Measurements from ENCODE around the gene MINK1. TPM values are rescaled to one million over a fixed set of nuclear protein-coding genes. Genes with fewer than 3 reads are reported as not detected.
A peak's percentile ranks its signal among the peaks of the same experiment; 100 is the strongest.

Gene MINK1
- total RNA-seq, 1 experiment from 2014 or later: 160 TPM

GRCh38 chr17:4815043-4815675, 18.0 kb upstream of the MINK1 start:
- BruUV-seq (replicated peaks): no TSS peak
- Histone ChIP-seq H3K36me3 (ENCODE audit: low read depth) (peaks cover 3% of the 10 kb centered on the region; the same call in 1 of the 2 replicates), H3K79me2 (ENCODE audit: low read depth) (no peaks in the 10 kb centered on the region), H3K9me3 (ENCODE audit: insufficient read depth, low read depth) (no peaks in the 10 kb centered on the region), H3K4me2 (no peak overlapping the region), H3K9me2 (ENCODE audit: insufficient read depth) (no peaks in the 10 kb centered on the region), H3K4me3 (no peak overlapping the region), H3K4me1 (replicated peaks; ENCODE audit: insufficient read depth) (peaks cover 19% of the 10 kb centered on the region), H3K27me3 (ENCODE audit: insufficient read depth, low read depth) (no peaks in the 10 kb centered on the region), H3K27ac (no peak overlapping the region), H3F3A (ENCODE audit: insufficient read depth, low read depth) (peaks cover 19% of the 10 kb centered on the region), H2AFZ (no peak overlapping the region), H4K20me1 (ENCODE audit: insufficient read depth) (no peaks in the 10 kb centered on the region)
- CTCF ChIA-PET: no interaction called here
- intact Hi-C loops (cut with micrococcal nuclease; ENCODE audit: unreplicated experiment): no loop called here
- POLR2A ChIA-PET (ENCODE audit: unreplicated experiment): no interaction called here
- no peak for DNase-seq
- no peak for TF ChIP-seq EZH2 (IDR thresholded peaks at IDR 0.05; ENCODE audit: low read depth)
- peak; percentile 52; the same call in 1 of the 2 replicates for TF ChIP-seq CTCF (conservative IDR thresholded peaks at IDR 0.05)

GRCh38 chr17:4816826-4817225, 16.3 kb upstream of the MINK1 start:
- POLR2A ChIA-PET (ENCODE audit: unreplicated experiment): no interaction called here
- no peaks in the 10 kb centered on the region; the same call in 1 of the 2 replicates for H3K36me3 ChIP-seq (ENCODE audit: low read depth)

GRCh38 chr17:4818276-4818675, 14.9 kb upstream of the MINK1 start:
- Histone ChIP-seq H3K27ac (no peak overlapping the region), H3K36me3 (ENCODE audit: low read depth) (no peaks in the 10 kb centered on the region; the same call in 1 of the 2 replicates), H3K4me3 (no peak overlapping the region), H3K9me2 (ENCODE audit: insufficient read depth) (no peaks in the 10 kb centered on the region), H2AFZ (no peak overlapping the region), H3K4me1 (replicated peaks; ENCODE audit: insufficient read depth) (no peaks in the 10 kb centered on the region), H3K79me2 (ENCODE audit: low read depth) (no peaks in the 10 kb centered on the region), H3K27me3 (ENCODE audit: insufficient read depth, low read depth) (no peaks in the 10 kb centered on the region), H3F3A (ENCODE audit: insufficient read depth, low read depth) (no peaks in the 10 kb centered on the region), H3K4me2 (no peak overlapping the region), H3K9me3 (ENCODE audit: insufficient read depth, low read depth) (no peaks in the 10 kb centered on the region), H4K20me1 (ENCODE audit: insufficient read depth) (no peaks in the 10 kb centered on the region)
- intact Hi-C loops (cut with micrococcal nuclease; ENCODE audit: unreplicated experiment): no loop called here
- TF ChIP-seq CTCF (conservative IDR thresholded peaks at IDR 0.05) (no peak), EZH2 (IDR thresholded peaks at IDR 0.05; ENCODE audit: low read depth) (no peak)
- ChIA-PET CTCF (no interaction called here), POLR2A (ENCODE audit: unreplicated experiment) (no interaction called here)
- no peak for DNase-seq
- BruUV-seq (replicated peaks): no TSS peak

More at GRCh38 chr17:4816826-4817225, 16.3 kb upstream of the MINK1 start:
- H3K9me2 ChIP-seq (ENCODE audit: insufficient read depth): no peaks in the 10 kb centered on the region
- no peak for DNase-seq
- no peak overlapping the region for H3K4me2 ChIP-seq
- H3K79me2 ChIP-seq (ENCODE audit: low read depth): no peaks in the 10 kb centered on the region
- CTCF ChIA-PET: no interaction called here
- intact Hi-C loops (cut with micrococcal nuclease; ENCODE audit: unreplicated experiment): no loop called here
- peaks cover 3% of the 10 kb centered on the region for H3K4me1 ChIP-seq (replicated peaks; ENCODE audit: insufficient read depth)
- BruUV-seq (replicated peaks): no TSS peak
- no peak overlapping the region for H3K4me3 ChIP-seq
- TF ChIP-seq CTCF (conservative IDR thresholded peaks at IDR 0.05): no peak
- no peak for TF ChIP-seq EZH2 (IDR thresholded peaks at IDR 0.05; ENCODE audit: low read depth)
- H3K27ac ChIP-seq: no peak overlapping the region
- H4K20me1 ChIP-seq (ENCODE audit: insufficient read depth): no peaks in the 10 kb centered on the region
- H3K9me3 ChIP-seq (ENCODE audit: insufficient read depth, low read depth): no peaks in the 10 kb centered on the region
- no peaks in the 10 kb centered on the region for H3K27me3 ChIP-seq (ENCODE audit: insufficient read depth, low read depth)
- no peak overlapping the region for H2AFZ ChIP-seq
- H3F3A ChIP-seq (ENCODE audit: insufficient read depth, low read depth): peaks cover 2% of the 10 kb centered on the region; the same call in 1 of the 2 replicates

Data from PC-9 (cell line).